Stomach (tissue), 4 donors: ENCODE data around the gene SLC28A1.

ENCODE experiments used
- POLR2A ChIP-seq, 4 donors: fragments of 450-650 bp; IDR thresholded peaks; one replicate each; pipeline ENCODE4 v1.6.1; 2016; ENCODE audit warnings: antibody characterized with exemption in 4 of 4, control low read depth in 2 of 4, mild to moderate bottlenecking in 1 of 4, moderate library complexity in 1 of 4
- POLR2AphosphoS5 ChIP-seq, 3 donors: sonication (generic); formaldehyde crosslinking; IDR thresholded peaks; one replicate each; pipeline ENCODE4 v1.6.1; 2016; ENCODE audit warnings: antibody characterized with exemption in 3 of 3
- TF ChIP-seq, protein P1 (sequence below), 7 experiments: fragments of 450-650 bp in 4 of 7; fragments of 200-600 bp in 3 of 7; sonication (generic) in 3 of 7; IDR thresholded peaks; one replicate each; pipeline ENCODE4 v1.5.1; 2016 to 2019; ENCODE audit warnings: antibody characterized with exemption in 7 of 7, control low read depth in 2 of 7, mild to moderate bottlenecking in 1 of 7

DNA sequence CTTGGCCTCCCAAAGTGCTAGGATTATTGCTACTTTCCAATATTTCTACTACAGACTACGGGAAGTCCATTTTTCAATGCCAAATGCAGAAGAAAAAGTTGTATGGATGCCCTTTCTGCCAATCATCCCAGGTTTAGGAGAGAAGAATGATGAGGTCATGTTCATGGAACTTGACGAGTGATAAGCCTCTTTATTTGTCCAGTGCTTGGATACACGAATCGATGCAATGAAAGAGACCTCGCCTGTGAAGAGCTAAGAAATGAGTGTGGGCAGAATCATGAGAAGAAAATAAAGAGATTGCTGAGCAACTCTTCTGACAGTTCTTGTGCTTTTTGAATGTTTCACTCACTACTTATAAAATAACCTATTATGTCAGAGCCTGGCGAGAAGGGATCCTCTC lies 996 bp upstream of the SLC28A1 start:
- TF ChIP-seq, protein P1, sequence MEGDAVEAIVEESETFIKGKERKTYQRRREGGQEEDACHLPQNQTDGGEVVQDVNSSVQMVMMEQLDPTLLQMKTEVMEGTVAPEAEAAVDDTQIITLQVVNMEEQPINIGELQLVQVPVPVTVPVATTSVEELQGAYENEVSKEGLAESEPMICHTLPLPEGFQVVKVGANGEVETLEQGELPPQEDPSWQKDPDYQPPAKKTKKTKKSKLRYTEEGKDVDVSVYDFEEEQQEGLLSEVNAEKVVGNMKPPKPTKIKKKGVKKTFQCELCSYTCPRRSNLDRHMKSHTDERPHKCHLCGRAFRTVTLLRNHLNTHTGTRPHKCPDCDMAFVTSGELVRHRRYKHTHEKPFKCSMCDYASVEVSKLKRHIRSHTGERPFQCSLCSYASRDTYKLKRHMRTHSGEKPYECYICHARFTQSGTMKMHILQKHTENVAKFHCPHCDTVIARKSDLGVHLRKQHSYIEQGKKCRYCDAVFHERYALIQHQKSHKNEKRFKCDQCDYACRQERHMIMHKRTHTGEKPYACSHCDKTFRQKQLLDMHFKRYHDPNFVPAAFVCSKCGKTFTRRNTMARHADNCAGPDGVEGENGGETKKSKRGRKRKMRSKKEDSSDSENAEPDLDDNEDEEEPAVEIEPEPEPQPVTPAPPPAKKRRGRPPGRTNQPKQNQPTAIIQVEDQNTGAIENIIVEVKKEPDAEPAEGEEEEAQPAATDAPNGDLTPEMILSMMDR (IDR thresholded peaks at IDR 0.05), result no peak
- TF ChIP-seq POLR2A (IDR thresholded peaks at IDR 0.05), result no peak
- no peak for TF ChIP-seq POLR2AphosphoS5 (IDR thresholded peaks at IDR 0.05)
